LNCAP (cell line): ENCODE data around the gene FGL2.

Experiments used
- TF ChIP-seq, protein P1 (sequence below): fragments of 450-650 bp; IDR thresholded peaks from 2 replicates; pipeline ENCODE4 v1.5.1; 2017; ENCODE audit warnings: mild to moderate bottlenecking

The FGL2 gene

DNA sequence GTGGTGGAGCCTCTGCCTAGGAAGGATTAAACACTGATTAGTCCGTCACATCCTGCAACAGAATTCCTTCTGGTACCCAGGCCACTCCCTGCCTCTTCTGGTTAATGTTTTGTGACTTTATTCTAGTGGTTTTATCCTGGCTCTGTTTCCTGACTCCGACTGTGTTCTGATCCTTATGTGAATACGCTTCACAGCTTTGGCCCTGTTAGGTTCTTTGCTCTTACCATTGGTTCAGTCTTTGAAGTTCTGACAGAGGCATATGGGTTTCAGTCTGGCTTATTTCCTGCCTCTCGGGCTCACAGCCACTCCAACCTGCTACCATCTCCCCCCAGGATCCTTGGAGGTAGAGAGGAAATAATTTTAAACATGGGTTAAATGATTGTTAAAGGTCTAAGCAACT is 23.2 kb upstream of the FGL2 start:
- TF ChIP-seq, protein P1, sequence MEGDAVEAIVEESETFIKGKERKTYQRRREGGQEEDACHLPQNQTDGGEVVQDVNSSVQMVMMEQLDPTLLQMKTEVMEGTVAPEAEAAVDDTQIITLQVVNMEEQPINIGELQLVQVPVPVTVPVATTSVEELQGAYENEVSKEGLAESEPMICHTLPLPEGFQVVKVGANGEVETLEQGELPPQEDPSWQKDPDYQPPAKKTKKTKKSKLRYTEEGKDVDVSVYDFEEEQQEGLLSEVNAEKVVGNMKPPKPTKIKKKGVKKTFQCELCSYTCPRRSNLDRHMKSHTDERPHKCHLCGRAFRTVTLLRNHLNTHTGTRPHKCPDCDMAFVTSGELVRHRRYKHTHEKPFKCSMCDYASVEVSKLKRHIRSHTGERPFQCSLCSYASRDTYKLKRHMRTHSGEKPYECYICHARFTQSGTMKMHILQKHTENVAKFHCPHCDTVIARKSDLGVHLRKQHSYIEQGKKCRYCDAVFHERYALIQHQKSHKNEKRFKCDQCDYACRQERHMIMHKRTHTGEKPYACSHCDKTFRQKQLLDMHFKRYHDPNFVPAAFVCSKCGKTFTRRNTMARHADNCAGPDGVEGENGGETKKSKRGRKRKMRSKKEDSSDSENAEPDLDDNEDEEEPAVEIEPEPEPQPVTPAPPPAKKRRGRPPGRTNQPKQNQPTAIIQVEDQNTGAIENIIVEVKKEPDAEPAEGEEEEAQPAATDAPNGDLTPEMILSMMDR: no peak

DNA sequence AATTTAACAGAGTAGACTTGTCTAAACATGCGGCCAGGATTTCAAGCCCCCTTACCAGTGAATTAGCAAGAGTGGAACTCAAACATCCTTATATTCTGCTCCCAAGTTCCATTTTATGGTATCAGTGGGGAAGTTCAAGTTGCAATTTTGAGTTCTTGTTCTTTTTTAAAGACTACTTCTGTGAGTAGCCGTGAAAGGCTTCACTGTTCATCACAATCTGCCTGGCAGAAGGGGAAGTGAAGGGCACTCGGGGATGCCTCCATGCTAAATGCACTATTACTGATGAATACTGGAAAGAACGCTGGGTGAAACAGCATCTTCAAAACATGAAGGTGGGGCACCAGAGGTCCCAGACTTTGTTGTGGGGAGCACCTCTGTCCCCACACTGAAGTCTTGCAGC is 22.4 kb upstream of the FGL2 start:
- TF ChIP-seq, protein P1: no peak

DNA sequence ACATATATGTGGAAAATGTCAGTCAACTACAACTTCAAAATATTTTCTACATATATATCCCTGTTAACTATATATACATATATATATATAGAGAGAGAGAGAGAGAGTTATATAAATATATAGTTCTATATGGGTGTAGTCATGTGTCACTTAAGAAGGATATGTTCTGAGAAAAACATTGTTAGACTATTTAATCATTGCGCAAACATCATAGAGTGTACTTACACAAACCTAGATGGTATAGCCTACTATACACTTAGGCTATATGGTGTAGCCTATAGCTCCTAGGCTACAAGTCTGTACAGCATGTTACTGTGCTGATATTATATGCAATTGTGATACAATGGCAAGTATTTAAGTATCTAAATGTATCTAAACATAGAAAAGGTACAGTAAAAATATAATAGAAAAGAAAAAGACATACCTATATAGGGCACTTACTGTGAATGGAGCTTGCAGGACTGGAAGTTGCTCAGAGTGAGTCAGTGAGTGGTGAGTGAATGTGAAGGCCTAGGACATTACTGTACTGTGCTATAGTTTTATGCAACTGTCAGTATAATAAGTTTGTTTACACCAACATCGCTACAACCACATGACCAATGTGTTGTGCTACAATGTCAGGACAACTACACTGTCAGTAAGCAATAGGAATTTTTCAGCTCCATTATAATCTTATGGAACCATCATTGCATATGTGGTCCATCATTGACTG is 18.0 kb upstream of the FGL2 start:
- TF ChIP-seq, protein P1: no peak

DNA sequence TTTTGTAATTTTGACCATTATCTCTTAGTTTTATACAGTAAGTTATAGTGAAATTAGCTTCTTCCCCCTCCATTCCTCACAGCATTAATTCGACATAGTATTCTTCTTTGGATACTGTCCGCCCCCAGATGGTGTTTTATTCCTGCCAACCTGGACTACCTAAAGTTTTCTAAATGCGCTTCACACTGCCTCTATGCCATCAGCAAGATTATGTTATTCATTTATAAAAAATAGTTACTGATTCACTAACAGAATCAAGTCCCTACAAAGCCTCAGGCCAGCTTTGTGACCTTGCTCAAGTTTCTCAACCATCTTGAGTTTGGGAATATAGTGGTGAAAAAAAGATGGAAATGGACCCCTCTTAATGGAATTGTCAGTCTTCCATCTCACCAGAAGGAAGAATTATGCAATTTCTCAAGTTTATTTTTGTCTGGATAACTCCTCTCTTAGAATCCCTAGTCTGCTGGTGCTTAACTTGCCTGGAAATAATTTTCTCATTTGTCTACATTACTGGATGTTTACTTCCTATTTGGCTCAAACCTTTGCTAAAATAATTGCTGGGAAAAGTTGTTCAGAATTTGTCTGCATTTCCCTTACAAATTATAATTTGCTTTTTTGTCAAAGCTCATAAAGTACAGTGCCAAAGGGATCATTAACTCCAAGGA is 16.7 kb upstream of the FGL2 start:
- TF ChIP-seq, protein P1: no peak

DNA sequence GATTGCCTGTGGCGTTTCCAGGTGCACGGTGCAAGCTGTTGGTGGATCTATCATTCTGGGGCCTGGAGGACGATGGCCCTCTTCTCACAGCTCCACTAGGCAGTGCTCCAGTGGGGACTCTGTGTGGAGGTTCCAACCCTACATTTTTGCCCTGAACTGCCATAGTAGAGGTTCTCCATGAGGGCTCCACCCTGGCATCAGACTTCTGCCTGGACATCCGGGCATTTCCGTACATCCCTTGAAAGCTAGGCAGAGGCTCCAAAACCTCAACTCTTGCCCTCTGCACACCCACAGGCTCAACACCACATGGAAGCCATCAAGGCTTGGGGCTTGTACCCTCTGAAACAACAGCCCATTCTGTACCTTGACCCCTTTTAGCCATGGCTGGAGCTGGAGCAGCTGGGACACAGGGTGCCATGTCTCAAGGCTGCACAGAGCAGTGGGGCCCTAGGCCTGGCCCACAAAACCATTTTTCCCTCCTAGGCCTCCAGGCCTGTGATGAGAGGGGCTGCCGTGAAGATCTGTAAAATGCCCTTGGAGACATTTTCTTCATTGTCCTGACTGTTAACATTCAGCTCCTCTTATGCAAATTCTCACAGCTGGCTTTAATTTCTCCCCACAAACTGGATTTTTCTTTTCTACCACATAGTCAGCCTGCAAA is 10.0 kb upstream of the FGL2 start:
- TF ChIP-seq, protein P1: no peak

DNA sequence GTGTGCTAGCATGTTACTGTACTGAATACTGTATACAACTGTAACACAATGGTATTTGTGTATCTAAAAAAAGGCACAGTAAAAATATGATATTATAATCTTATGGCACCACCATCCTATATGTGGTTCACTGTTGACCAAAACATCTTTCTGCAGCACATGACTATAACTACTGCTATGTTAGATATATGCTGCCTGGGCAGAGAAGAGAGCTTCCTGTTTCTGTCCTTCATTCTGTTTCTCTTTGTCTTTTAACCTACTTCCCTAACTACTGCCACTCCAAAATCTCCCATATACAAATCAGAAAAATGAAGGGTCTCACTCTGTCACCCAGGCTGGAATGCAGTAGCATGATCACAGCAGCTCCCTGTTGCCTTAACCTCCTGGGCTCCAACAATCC is 8.8 kb upstream of the FGL2 start:
- TF ChIP-seq, protein P1: no peak

DNA sequence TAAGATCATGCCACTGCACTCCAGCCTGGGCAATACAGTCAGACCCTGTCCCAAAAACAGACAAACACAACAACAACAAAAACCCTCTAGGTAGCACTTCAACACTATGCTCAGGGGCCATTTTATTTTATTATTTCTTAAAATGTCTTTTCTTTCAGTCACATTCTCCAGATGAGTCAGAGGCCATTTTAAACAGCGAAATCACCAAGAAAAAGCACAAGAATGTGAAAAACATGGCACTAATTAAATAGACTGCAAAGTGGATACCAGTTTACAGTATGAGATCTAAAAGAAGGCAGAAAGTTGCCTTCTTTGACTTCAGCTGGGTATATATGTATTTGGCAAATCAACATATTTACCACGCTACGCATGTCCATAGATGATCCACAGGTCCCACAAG is 6.1 kb upstream of the FGL2 start:
- TF ChIP-seq, protein P1: no peak
